ENCODE data around the gene NR5A1.

DNA sequence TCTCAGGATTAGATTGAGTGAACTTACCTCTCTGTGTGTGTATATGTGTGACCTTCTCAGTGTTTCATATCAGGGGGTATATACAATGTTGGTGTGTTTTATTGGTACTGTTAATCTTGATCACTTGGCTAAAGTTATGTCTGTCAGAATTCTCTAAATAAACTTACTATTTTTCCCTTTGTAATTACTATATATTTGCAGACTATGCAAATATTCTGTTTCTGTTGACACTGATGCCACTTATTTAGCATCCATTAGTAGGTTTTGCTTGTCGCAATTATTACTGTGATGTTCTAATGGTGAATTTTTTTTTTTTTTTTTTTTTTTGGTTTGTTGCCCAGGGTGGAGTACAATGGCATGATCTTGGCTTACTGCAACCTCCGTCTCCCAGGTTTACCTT lies 42.9 kb upstream of the NR5A1 start:
- TF ChIP-seq EP300 (IDR thresholded peaks at IDR 0.05), result no peak
- TF ChIP-seq, protein P1, sequence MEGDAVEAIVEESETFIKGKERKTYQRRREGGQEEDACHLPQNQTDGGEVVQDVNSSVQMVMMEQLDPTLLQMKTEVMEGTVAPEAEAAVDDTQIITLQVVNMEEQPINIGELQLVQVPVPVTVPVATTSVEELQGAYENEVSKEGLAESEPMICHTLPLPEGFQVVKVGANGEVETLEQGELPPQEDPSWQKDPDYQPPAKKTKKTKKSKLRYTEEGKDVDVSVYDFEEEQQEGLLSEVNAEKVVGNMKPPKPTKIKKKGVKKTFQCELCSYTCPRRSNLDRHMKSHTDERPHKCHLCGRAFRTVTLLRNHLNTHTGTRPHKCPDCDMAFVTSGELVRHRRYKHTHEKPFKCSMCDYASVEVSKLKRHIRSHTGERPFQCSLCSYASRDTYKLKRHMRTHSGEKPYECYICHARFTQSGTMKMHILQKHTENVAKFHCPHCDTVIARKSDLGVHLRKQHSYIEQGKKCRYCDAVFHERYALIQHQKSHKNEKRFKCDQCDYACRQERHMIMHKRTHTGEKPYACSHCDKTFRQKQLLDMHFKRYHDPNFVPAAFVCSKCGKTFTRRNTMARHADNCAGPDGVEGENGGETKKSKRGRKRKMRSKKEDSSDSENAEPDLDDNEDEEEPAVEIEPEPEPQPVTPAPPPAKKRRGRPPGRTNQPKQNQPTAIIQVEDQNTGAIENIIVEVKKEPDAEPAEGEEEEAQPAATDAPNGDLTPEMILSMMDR (IDR thresholded peaks at IDR 0.05), result no peak
- no peak for TF ChIP-seq POLR2A (IDR thresholded peaks at IDR 0.05)

Data from suprapubic skin (tissue), 3 donors.